ENCODE data around the gene WWP2. TPM values are rescaled to one million over a fixed set of nuclear protein-coding genes. Genes with fewer than 3 reads are reported as not detected.

The WWP2 gene
- total RNA-seq, 4 donors from 2014 or later = 21.9 to 32.8 (median 27.8) TPM

DNA sequence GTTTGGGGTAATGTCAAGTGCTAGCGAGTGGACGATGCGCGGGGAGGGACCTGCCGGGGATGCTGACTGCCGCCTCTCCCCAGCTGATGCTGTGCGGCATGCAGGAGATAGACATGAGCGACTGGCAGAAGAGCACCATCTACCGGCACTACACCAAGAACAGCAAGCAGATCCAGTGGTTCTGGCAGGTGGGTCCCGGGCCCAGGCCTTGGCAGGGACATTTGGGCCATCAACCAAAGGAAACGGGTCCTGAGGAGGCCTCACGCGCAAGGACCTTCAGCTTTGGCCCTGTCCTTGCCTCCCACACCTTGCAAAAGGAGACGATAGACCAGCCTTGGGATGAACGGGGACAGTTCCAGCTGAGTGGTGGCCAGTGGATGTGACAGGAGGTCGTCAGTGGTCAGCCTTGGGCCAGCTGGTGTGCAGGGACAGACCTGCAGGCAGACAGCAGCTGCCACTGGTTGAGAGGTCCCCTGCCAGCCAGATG, 175.4 kb downstream of the WWP2 start:
- intact Hi-C loops (cut with DNase I) = no loop called here
- no peaks in the 10 kb centered on the region for H3K9me3 ChIP-seq
- H3K36me3 ChIP-seq = peaks cover 66 to 98% (median 91%) of the 10 kb centered on the region in 4 donors
- no peak overlapping the region for H3K27ac ChIP-seq (replicated peaks in 1 of 4)
- no peak for TF ChIP-seq POLR2A (IDR thresholded peaks at IDR 0.05; ENCODE audit: low read depth)
- TF ChIP-seq, protein P1, sequence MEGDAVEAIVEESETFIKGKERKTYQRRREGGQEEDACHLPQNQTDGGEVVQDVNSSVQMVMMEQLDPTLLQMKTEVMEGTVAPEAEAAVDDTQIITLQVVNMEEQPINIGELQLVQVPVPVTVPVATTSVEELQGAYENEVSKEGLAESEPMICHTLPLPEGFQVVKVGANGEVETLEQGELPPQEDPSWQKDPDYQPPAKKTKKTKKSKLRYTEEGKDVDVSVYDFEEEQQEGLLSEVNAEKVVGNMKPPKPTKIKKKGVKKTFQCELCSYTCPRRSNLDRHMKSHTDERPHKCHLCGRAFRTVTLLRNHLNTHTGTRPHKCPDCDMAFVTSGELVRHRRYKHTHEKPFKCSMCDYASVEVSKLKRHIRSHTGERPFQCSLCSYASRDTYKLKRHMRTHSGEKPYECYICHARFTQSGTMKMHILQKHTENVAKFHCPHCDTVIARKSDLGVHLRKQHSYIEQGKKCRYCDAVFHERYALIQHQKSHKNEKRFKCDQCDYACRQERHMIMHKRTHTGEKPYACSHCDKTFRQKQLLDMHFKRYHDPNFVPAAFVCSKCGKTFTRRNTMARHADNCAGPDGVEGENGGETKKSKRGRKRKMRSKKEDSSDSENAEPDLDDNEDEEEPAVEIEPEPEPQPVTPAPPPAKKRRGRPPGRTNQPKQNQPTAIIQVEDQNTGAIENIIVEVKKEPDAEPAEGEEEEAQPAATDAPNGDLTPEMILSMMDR (IDR thresholded peaks at IDR 0.05) = peak in 1 of 3 experiments; percentile 12
- DNase-seq (ENCODE audit: extremely low spot score) = no peak
- WGBS = 85% methylated on average over 16 of the region's 16 CpGs
- peaks cover 0 to 7% (median 0%) of the 10 kb centered on the region in 4 donors for H3K4me1 ChIP-seq
- H3K27me3 ChIP-seq = no peaks in the 10 kb centered on the region
- no peak overlapping the region for H3K4me3 ChIP-seq

DNA sequence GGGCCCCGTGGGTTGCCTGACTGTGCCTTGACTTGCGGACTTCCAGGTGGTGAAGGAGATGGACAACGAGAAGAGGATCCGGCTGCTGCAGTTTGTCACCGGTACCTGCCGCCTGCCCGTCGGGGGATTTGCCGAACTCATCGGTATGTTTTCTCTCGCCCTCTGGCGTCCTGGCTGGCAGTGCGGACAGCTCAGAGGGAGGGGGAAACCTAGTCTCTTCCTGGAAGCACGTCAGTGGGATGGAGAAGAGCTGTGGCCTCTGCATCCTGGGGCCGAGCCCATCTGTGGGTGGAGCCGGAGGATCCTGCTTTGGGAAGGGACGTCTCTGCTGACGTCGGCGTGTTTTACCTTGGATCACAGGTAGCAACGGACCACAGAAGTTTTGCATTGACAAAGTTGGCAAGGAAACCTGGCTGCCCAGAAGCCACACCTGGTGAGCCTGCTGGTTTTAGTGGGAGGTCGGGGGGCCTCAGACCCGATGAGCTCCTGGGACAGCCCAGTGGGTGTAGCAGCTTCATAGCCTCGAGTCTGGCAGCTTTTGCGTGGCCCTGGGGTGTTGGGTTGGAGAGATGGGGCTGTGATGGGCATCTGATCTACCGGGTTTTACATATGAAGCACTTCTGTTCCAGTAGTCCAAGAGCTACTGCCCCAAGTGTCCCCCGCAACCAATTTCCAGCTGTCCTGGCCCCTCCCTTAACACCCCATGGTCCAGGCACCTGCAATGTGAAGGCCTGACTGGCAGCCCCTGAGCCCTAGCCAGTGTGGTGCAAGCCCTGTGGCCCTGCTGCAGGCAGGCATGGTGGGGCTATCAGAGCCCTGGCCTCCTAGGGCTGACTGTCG, 177.1 kb downstream of the WWP2 start:
- peaks cover 0 to 7% (median 0%) of the 10 kb centered on the region in 4 donors for H3K4me1 ChIP-seq
- peaks cover 58 to 81% (median 74%) of the 10 kb centered on the region in 4 donors for H3K36me3 ChIP-seq
- WGBS = 93% methylated on average over 27 of the region's 28 CpGs

DNA sequence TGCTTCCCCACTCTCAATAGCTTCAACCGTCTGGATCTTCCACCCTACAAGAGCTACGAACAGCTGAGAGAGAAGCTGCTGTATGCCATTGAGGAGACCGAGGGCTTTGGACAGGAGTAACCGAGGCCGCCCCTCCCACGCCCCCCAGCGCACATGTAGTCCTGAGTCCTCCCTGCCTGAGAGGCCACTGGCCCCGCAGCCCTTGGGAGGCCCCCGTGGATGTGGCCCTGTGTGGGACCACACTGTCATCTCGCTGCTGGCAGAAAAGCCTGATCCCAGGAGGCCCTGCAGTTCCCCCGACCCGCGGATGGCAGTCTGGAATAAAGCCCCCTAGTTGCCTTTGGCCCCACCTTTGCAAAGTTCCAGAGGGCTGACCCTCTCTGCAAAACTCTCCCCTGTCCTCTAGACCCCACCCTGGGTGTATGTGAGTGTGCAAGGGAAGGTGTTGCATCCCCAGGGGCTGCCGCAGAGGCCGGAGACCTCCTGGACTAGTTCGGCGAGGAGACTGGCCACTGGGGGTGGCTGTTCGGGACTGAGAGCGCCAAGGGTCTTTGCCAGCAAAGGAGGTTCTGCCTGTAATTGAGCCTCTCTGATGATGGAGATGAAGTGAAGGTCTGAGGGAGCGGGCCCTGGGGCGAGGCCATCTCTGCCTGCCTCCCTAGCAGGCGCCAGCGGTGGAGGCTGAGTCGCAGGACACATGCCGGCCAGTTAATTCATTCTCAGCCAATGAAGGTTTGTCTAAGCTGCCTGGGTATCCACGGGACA, 177.9 kb downstream of the WWP2 start:
- Histone ChIP-seq H3K4me1 (peaks cover 0 to 7% (median 0%) of the 10 kb centered on the region in 4 donors), H3K27ac (replicated peaks in 1 of 4) (no peak overlapping the region), H3K9me3 (no peaks in the 10 kb centered on the region), H3K4me3 (no peak overlapping the region), H3K36me3 (peaks cover 51 to 73% (median 66%) of the 10 kb centered on the region in 4 donors), H3K27me3 (no peaks in the 10 kb centered on the region)
- no peak for DNase-seq (ENCODE audit: extremely low spot score)
- TF ChIP-seq EP300 (IDR thresholded peaks at IDR 0.05) (no peak), POLR2AphosphoS5 (IDR thresholded peaks at IDR 0.05) (no peak), POLR2A (IDR thresholded peaks at IDR 0.05; ENCODE audit: low read depth) (no peak)
- TF ChIP-seq, protein P1 (IDR thresholded peaks at IDR 0.05) = no peak
- 98% methylated on average over 14 of the region's 26 CpGs for WGBS
- intact Hi-C loops (cut with DNase I) = no loop called here

More for the DNA sequence above, 177.1 kb downstream of the WWP2 start:
- no peaks in the 10 kb centered on the region for H3K9me3 ChIP-seq
- TF ChIP-seq POLR2A (IDR thresholded peaks at IDR 0.05; ENCODE audit: low read depth) = no peak
- no peak for TF ChIP-seq EP300 (IDR thresholded peaks at IDR 0.05)
- TF ChIP-seq, protein P1 (IDR thresholded peaks at IDR 0.05) = no peak
- no peak for TF ChIP-seq POLR2AphosphoS5 (IDR thresholded peaks at IDR 0.05)
- DNase-seq (ENCODE audit: extremely low spot score) = no peak
- H3K27ac ChIP-seq (replicated peaks in 1 of 4) = no peak overlapping the region
- intact Hi-C loops (cut with DNase I) = no loop called here
- H3K27me3 ChIP-seq = no peaks in the 10 kb centered on the region
- no peak overlapping the region for H3K4me3 ChIP-seq

DNA sequence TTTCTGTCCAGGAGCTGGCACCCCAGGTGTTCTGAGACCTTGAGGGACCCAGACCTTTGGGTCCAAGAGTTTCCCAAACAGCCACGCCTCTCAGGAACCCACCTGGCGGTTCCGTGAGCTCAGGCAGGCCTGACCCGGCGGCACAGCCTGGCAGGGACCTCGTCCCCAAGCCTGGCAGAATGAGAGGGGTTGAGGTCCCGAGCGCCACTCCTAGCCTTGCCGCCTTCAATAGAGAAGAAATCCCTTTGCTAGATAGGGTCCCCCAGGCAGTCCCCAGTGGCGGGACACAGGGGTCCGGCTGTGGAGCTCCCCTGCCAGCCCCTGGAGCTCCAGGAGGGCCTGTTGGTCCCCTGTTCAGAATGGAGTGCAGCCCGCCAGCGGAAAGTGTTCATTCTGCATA, 178.5 kb downstream of the WWP2 start:
- no peak for DNase-seq (ENCODE audit: extremely low spot score)
- Histone ChIP-seq H3K9me3 (no peaks in the 10 kb centered on the region), H3K27me3 (no peaks in the 10 kb centered on the region), H3K27ac (replicated peaks in 1 of 4) (no peak overlapping the region), H3K36me3 (peaks cover 45 to 66% (median 59%) of the 10 kb centered on the region in 4 donors), H3K4me1 (peaks cover 0 to 7% (median 0%) of the 10 kb centered on the region in 4 donors), H3K4me3 (no peak overlapping the region)
- WGBS = 100% methylated on average over 2 of the region's 13 CpGs
- intact Hi-C loops (cut with DNase I) = no loop called here
- TF ChIP-seq POLR2AphosphoS5 (IDR thresholded peaks at IDR 0.05) (no peak), EP300 (IDR thresholded peaks at IDR 0.05) (no peak), POLR2A (IDR thresholded peaks at IDR 0.05; ENCODE audit: low read depth) (no peak)
- TF ChIP-seq, protein P1 (IDR thresholded peaks at IDR 0.05) = no peak
